Thymus (tissue), 11 donors: ENCODE data around the gene KCNK10. TPM values are rescaled to one million over a fixed set of nuclear protein-coding genes. Genes with fewer than 3 reads are reported as not detected.

Experiments used
- DNase-seq, 9 donors: peaks; one replicate each; pipeline ENCODE4 v3.0.0-alpha.2; 2013; ENCODE audit warnings: low spot score in 9 of 9, low read depth in 6 of 9, missing footprints in 1 of 9
- H3K27ac ChIP-seq, 2 donors: one replicate each; pipeline ENCODE4 v1.5.1; 2013; ENCODE audit warnings: control low read depth in 1 of 2, low read depth in 1 of 2, low read length in 1 of 2, mild to moderate bottlenecking in 1 of 2, moderate library complexity in 1 of 2
- H3K27me3 ChIP-seq, 2 donors: one replicate each; pipeline ENCODE4 v1.5.1; 2013; ENCODE audit warnings: low read length in 1 of 2; ENCODE audit not compliant: control insufficient read depth in 2 of 2, insufficient read depth in 1 of 2
- H3K36me3 ChIP-seq, 2 donors: one replicate each; pipeline ENCODE4 v1.5.1; 2013; ENCODE audit warnings: low read length in 1 of 2, mild to moderate bottlenecking in 1 of 2, moderate library complexity in 1 of 2; ENCODE audit not compliant: control insufficient read depth in 2 of 2, insufficient read depth in 2 of 2
- H3K4me1 ChIP-seq, 2 donors: one replicate each; pipeline ENCODE4 v1.5.1; 2013; ENCODE audit warnings: low read length in 2 of 2; ENCODE audit not compliant: control insufficient read depth in 2 of 2, insufficient read depth in 2 of 2
- H3K4me3 ChIP-seq, 2 donors: one replicate each; pipeline ENCODE4 v1.5.1; 2013; ENCODE audit warnings: low read length in 2 of 2, control low read depth in 1 of 2, mild to moderate bottlenecking in 1 of 2
- H3K9me3 ChIP-seq, 2 donors: one replicate each; pipeline ENCODE4 v1.5.1; 2013; ENCODE audit warnings: low read length in 1 of 2, mild to moderate bottlenecking in 1 of 2; ENCODE audit not compliant: control insufficient read depth in 2 of 2, insufficient read depth in 1 of 2
- WGBS: extraction: QIAGEN DNeasy Blood & Tissue Kit; methylation state at CpG from one replicate; pipeline ENCODE4 v1.1.7; 2013; 5-methylcytosine and 5-hydroxymethylcytosine counted together
- polyA plus RNA-seq: library from polyadenylated mRNA; stranded (reverse); fragments of 200-250 nt; gene quantifications from one replicate; pipeline ENCODE4 v1.2.3, GENCODE V29; 2013
- total RNA-seq: library from RNA; stranded (reverse); fragments of 120-200 nt; gene quantifications from one replicate; pipeline ENCODE4 v1.2.4, GENCODE V29; 2013
- donor health status: healthy.

Gene KCNK10
- total and polyA plus RNA-seq, 2 donors: 0.02 to 0.09 TPM

- Histone ChIP-seq H3K4me3 (no peak overlapping the region), H3K9me3 (no peaks in the 10 kb centered on the region), H3K27ac (no peak overlapping the region), H3K4me1 (no peaks in the 10 kb centered on the region), H3K36me3 (no peaks in the 10 kb centered on the region), H3K27me3 (no peaks in the 10 kb centered on the region)
- 95% methylated on average over 4 of the region's 4 CpGs for WGBS
- no peak for DNase-seq
Measured at GRCh38 chr14:88310021-88310420, 13.0 kb downstream of the KCNK10 start.

GRCh38 chr14:88305528-88306322 lies 17.3 kb downstream of the KCNK10 start:
- DNase-seq: no peak
- 93% methylated on average over 6 of the region's 6 CpGs for WGBS
- Histone ChIP-seq H3K27me3 (no peaks in the 10 kb centered on the region), H3K4me3 (no peak overlapping the region), H3K36me3 (no peaks in the 10 kb centered on the region), H3K4me1 (no peaks in the 10 kb centered on the region), H3K27ac (no peak overlapping the region), H3K9me3 (no peaks in the 10 kb centered on the region)

DNA sequence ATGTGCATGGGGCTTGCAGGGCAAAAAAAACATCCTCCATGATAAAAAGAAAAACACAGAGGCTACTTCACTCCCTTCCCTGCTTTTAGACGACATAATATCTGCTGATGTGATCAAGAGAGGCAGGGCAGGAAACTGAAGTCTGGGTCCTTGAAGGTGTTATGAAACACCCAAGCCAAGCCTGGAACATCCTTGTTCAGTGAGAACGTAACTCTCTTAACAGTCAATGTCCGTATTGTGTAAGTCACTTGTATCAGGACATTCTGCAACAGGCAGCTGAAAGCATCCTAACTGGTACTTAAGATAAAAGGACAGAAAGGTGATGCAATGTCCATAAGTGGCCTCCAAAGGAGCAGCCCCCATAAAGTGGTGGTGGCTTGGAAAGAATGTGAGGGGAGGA lies 20.0 kb downstream of the KCNK10 start:
- Histone ChIP-seq H3K27ac (no peak overlapping the region), H3K36me3 (no peaks in the 10 kb centered on the region), H3K9me3 (no peaks in the 10 kb centered on the region), H3K4me1 (no peaks in the 10 kb centered on the region), H3K4me3 (no peak overlapping the region), H3K27me3 (no peaks in the 10 kb centered on the region)
- WGBS: 85% methylated on average over 3 of the region's 3 CpGs
- DNase-seq: no peak

- Histone ChIP-seq H3K27ac (no peak overlapping the region), H3K4me3 (no peak overlapping the region), H3K27me3 (no peaks in the 10 kb centered on the region), H3K4me1 (no peaks in the 10 kb centered on the region), H3K9me3 (no peaks in the 10 kb centered on the region), H3K36me3 (no peaks in the 10 kb centered on the region)
- no peak for DNase-seq
- WGBS: 96% methylated on average over 4 of the region's 4 CpGs
Measured at GRCh38 chr14:88301381-88301780, 21.7 kb downstream of the KCNK10 start.

DNA sequence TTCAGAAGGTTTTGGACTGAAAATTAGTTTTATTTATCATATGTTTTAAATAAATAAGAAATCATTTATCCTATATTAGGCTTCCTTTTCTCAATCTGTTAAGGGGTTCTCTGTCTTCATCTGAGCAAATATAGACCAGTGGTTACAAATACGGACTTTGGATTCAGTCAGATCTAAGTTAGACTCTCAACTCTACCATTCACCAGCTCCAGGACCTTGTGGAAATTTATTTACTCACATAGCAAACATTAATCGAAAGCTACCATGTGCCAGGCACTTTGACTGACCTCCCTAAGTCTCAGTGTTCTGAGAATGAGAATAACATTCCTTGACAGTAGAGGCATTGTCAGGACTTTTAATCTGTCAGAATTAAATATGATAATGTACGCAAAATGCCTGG lies 22.3 kb downstream of the KCNK10 start:
- no peaks in the 10 kb centered on the region for H3K4me1 ChIP-seq
- H3K9me3 ChIP-seq: no peaks in the 10 kb centered on the region
- 94% methylated on average over 3 of the region's 3 CpGs for WGBS
- no peak for DNase-seq
- H3K36me3 ChIP-seq: no peaks in the 10 kb centered on the region
- H3K4me3 ChIP-seq: no peak overlapping the region
- no peaks in the 10 kb centered on the region for H3K27me3 ChIP-seq
- no peak overlapping the region for H3K27ac ChIP-seq

DNA sequence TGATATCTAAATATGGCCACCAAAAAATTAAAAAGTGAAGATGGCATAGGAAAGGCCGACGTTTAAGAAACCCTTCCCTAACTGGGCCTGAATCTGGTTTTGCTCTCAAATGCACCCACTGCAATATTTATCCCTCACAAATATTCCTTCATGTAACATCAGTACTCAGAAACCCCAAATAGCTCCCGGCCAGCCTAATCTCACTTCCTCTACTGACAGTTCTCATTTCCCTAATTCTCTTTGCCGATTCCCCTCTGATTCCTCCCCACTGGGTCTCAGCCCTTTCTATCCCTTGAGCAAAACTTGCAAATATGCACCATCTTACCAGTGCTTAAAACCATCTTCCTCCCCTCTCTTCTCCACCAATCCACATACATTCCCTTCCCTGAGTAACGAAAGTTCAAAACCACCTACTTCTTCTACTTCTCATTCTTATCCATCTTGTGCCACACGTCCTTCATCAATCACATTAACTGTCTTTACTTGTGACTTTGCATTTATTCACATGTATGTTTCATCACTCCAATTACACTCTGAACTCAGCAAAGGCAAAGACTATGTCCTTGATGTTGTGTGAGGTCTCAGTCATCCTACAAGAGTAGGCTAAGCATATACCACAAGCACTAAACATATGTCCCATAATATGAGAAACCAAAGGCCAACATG lies 23.1 kb downstream of the KCNK10 start:
- DNase-seq: no peak
- H3K9me3 ChIP-seq: no peaks in the 10 kb centered on the region
- no peaks in the 10 kb centered on the region for H3K36me3 ChIP-seq
- H3K27me3 ChIP-seq: no peaks in the 10 kb centered on the region
- 32% methylated on average over 6 of the region's 6 CpGs for WGBS
- no peaks in the 10 kb centered on the region for H3K4me1 ChIP-seq
- no peak overlapping the region for H3K27ac ChIP-seq
- H3K4me3 ChIP-seq: no peak overlapping the region

- DNase-seq: no peak
- Histone ChIP-seq H3K27ac (no peak overlapping the region), H3K4me3 (no peak overlapping the region), H3K4me1 (no peaks in the 10 kb centered on the region), H3K9me3 (no peaks in the 10 kb centered on the region), H3K27me3 (no peaks in the 10 kb centered on the region), H3K36me3 (no peaks in the 10 kb centered on the region)
- 11% methylated on average over 5 of the region's 5 CpGs for WGBS
Measured at GRCh38 chr14:88297306-88297705, 25.8 kb downstream of the KCNK10 start.

DNA sequence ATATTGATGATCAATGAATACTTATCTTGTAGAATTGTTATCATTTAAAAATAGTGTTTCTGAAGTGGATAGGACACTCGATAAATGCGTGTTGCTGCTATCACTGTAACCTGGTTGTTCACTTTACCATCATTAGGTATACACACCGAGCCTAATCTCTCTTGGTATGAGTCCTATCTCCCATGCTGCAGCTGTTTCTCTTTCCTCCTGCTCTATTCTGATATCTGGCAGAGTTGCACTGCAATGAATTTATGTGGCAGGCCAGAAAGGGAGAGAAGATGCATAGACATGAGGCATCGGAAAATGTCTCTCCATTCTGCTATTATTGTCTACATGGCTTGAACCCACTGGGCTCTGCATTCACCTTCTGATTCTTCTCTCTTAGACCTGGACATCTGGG lies 26.7 kb downstream of the KCNK10 start:
- H3K27ac ChIP-seq: no peak overlapping the region
- H3K36me3 ChIP-seq: no peaks in the 10 kb centered on the region
- H3K9me3 ChIP-seq: no peaks in the 10 kb centered on the region
- H3K4me3 ChIP-seq: no peak overlapping the region
- 80% methylated on average over 4 of the region's 4 CpGs for WGBS
- no peaks in the 10 kb centered on the region for H3K27me3 ChIP-seq
- no peaks in the 10 kb centered on the region for H3K4me1 ChIP-seq
- no peak for DNase-seq

DNA sequence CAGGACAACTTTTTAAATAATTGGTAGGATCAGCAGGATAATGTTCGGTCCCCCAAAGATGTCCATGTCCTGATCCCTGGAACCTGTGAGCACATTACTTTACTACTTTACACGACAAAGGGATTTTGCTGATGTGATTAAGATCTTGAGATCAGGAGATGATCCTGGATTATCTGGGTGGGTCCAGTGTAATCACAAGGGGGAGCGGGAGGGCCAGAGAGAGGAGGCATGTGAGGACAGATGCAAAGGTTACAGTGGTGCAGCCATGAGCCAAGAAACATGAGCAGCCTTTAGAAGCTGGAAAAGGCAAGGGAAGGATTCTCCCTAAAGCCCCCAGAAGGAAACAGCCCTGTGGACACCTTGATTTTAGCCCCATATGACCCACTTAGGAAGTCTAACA lies 33.1 kb downstream of the KCNK10 start:
- H3K4me3 ChIP-seq: no peak overlapping the region
- no peaks in the 10 kb centered on the region for H3K27me3 ChIP-seq
- no peaks in the 10 kb centered on the region for H3K4me1 ChIP-seq
- no peak overlapping the region for H3K27ac ChIP-seq
- no peaks in the 10 kb centered on the region for H3K36me3 ChIP-seq
- no peaks in the 10 kb centered on the region for H3K9me3 ChIP-seq
- DNase-seq: no peak
- 93% methylated on average over 3 of the region's 3 CpGs for WGBS
